Measurements from ENCODE around the gene MAP1LC3C.
"Not testable (repeated sequence)": the region's sequence is repeated elsewhere in the genome, so short reads cannot be mapped to it uniquely, and the experiment has no call there.

The MAP1LC3C gene

GRCh38 chr1:241997401-241997998, 1.4 kb downstream of the MAP1LC3C start:
- Histone ChIP-seq H3K27ac (no peak overlapping the region), H3K4me3 (no peak overlapping the region)
- DNase-seq (ENCODE audit: low spot score): no peak
- no peak for TF ChIP-seq CTCF (IDR thresholded peaks at IDR 0.05)

- no peak for DNase-seq (ENCODE audit: low spot score)
- Histone ChIP-seq H3K27ac (no peak overlapping the region), H3K4me3 (no peak overlapping the region)
- no peak for TF ChIP-seq CTCF (IDR thresholded peaks at IDR 0.05)
Measured at GRCh38 chr1:241994171-241994570, 4.7 kb downstream of the MAP1LC3C start.

GRCh38 chr1:241992734-241993133, 6.2 kb downstream of the MAP1LC3C start:
- no peak for DNase-seq (ENCODE audit: low spot score)
- no peak for TF ChIP-seq CTCF (IDR thresholded peaks at IDR 0.05)
- Histone ChIP-seq H3K27ac (no peak overlapping the region), H3K4me3 (no peak overlapping the region)

GRCh38 chr1:241990040-241990439, 8.9 kb downstream of the MAP1LC3C start:
- Histone ChIP-seq H3K27ac (no peak overlapping the region), H3K4me3 (no peak overlapping the region)
- peak; percentile 77 for DNase-seq (ENCODE audit: low spot score)
- no peak for TF ChIP-seq CTCF (IDR thresholded peaks at IDR 0.05)

- not testable (repeated sequence) for H3K27ac ChIP-seq; H3K4me3 ChIP-seq; DNase-seq (ENCODE audit: low spot score)
Measured at GRCh38 chr1:241988389-241988930, 10.4 kb downstream of the MAP1LC3C start.

- no peak for DNase-seq (ENCODE audit: low spot score)
- Histone ChIP-seq H3K4me3 (no peak overlapping the region), H3K27ac (no peak overlapping the region)
- no peak for TF ChIP-seq CTCF (IDR thresholded peaks at IDR 0.05)
Measured at GRCh38 chr1:241985787-241986186, 13.1 kb downstream of the MAP1LC3C start.

GRCh38 chr1:241979926-241980325, 19.0 kb downstream of the MAP1LC3C start:
- Histone ChIP-seq H3K4me3 (no peak overlapping the region), H3K27ac (no peak overlapping the region)
- TF ChIP-seq CTCF (IDR thresholded peaks at IDR 0.05): no peak
- DNase-seq (ENCODE audit: low spot score): no peak

Measured in coronary artery (tissue), 2 donors.